CD4-positive, alpha-beta T cell (primary cell): ENCODE data around the gene EFNB2. TPM values are rescaled to one million over a fixed set of nuclear protein-coding genes. Genes with fewer than 3 reads are reported as not detected.

Experiments used
- ATAC-seq: fragments of 200-7000 bp; cut with Tn5 transposase; one replicate; pipeline ENCODE4 v1.10.0; 2022; ENCODE audit warnings: mild to moderate bottlenecking; ENCODE audit not compliant: poor library complexity
- CTCF ChIA-PET: fragments of 350-600 bp; sonication (Branson Sonifier 250); formaldehyde crosslinking; loops from one replicate; lab custom pipeline; 2021; ENCODE audit warnings: antibody characterized with exemption, inconsistent platforms; lab: Charles Lee
- POLR2A ChIA-PET: fragments of 350-600 bp; sonication (Branson Sonifier 250); formaldehyde crosslinking; loops from one replicate; lab custom pipeline; 2021; ENCODE audit warnings: antibody characterized with exemption, inconsistent platforms; lab: Charles Lee
- DNase-seq, 14 experiments: peaks; one replicate each; pipeline ENCODE4 v3.0.0-alpha.2; 2013 to 2020; ENCODE audit warnings: mixed read lengths in 2 of 14
- H3K27ac ChIP-seq, 2 donors: one replicate each; pipeline versions ENCODE4 v1.5.1 to v1.7.0; 2013; ENCODE audit warnings: low read length in 2 of 2, low read depth in 1 of 2, mild to moderate bottlenecking in 1 of 2
- H3K27me3 ChIP-seq, 2 experiments: 1 replicate in 1 of 2; 2 replicates in 1 of 2; pipeline versions ENCODE4 v1.6.1 to v1.7.0; 2013; ENCODE audit warnings: low read length in 2 of 2, control low read depth in 1 of 2, mild to moderate bottlenecking in 1 of 2, moderate library complexity in 1 of 2; ENCODE audit not compliant: insufficient read depth in 2 of 2, control insufficient read depth in 1 of 2
- H3K36me3 ChIP-seq: one replicate; pipeline ENCODE4 v1.6.1; 2013; ENCODE audit warnings: low read length, control low read depth; ENCODE audit not compliant: insufficient read depth
- H3K4me1 ChIP-seq: one replicate; pipeline ENCODE4 v1.6.1; 2013; ENCODE audit warnings: low read length, control low read depth; ENCODE audit not compliant: insufficient read depth
- H3K4me3 ChIP-seq: one replicate; pipeline ENCODE4 v1.5.1; 2013; ENCODE audit warnings: mild to moderate bottlenecking, low read length, moderate library complexity
- H3K9me3 ChIP-seq, 2 experiments: 1 replicate in 1 of 2; 2 replicates in 1 of 2; pipeline versions ENCODE4 v1.6.1 to v1.7.0; 2013; ENCODE audit warnings: low read length in 2 of 2, mild to moderate bottlenecking in 2 of 2, control low read depth in 1 of 2, moderate library complexity in 1 of 2; ENCODE audit not compliant: control insufficient read depth in 1 of 2, insufficient read depth in 1 of 2
- H3K27ac Mint-ChIP-seq: one replicate; pipeline ENCODE4 v1.8.0; 2020; ENCODE audit warnings: mixed read lengths
- H3K27me3 Mint-ChIP-seq: one replicate; pipeline ENCODE4 v1.8.0; 2021; ENCODE audit warnings: mixed read lengths
- H3K36me3 Mint-ChIP-seq: one replicate; pipeline ENCODE4 v1.8.0; 2021; ENCODE audit warnings: low read depth, mixed read lengths
- H3K4me1 Mint-ChIP-seq: one replicate; pipeline ENCODE4 v1.8.0; 2021; ENCODE audit warnings: low read depth, mixed read lengths
- H3K4me3 Mint-ChIP-seq: one replicate; pipeline ENCODE4 v1.8.0; 2020; ENCODE audit warnings: mild to moderate bottlenecking, mixed read lengths
- H3K9me3 Mint-ChIP-seq: one replicate; pipeline ENCODE4 v1.8.0; 2020; ENCODE audit warnings: mixed read lengths
- intact Hi-C, 2 experiments: fragments of 100-400 bp; cut with DNase I in 1 of 2; cut with micrococcal nuclease in 1 of 2; formaldehyde crosslinking; loops; one replicate each; pipeline versions ENCODE4 v1.15.1 to v1.9.0; 2023 to 2025; cut with DNase I, micrococcal nuclease
- total RNA-seq, 174 experiments: library from RNA in 2 of 174; stranded (reverse) in 2 of 174; gene quantifications; one replicate each; pipeline ENCODE4 v1.2.3 and lab custom pipeline; 2021 to 2026
- TF ChIP-seq, protein P1 (sequence below): fragments of 200-600 bp; IDR thresholded peaks from one replicate; pipeline ENCODE4 v1.8.0; 2022; ENCODE audit warnings: antibody characterized with exemption, mild to moderate bottlenecking

Gene EFNB2
- total RNA-seq, 2 experiments from 2014 or later = 0.20 to 0.36 TPM

DNA sequence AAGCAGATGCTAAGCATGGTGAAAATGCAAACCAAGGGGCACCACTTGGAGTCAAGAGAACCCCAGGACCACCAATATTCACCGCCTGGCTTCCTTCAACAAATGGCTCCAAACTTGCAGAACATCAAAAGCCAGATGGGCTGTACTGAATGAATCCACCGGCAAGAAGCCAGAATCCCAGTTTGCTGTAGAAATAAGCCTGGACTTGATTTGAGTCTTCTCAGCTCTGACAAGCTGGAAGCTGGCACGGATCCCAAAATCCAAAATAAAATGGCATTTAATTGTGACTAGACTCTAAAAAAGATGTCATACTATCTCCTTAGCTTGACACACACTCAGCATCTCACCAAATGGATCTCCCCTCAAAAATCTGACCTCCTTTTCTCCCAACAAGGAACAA is 11.9 kb downstream of the EFNB2 start:
- peaks cover 5 to 12% of the 10 kb centered on the region in 2 experiments for H3K27me3 ChIP-seq
- H3K27me3 Mint-ChIP-seq = peaks cover 73% of the 10 kb centered on the region
- intact Hi-C loops = no loop called here
- H3K4me1 ChIP-seq = no peaks in the 10 kb centered on the region
- TF ChIP-seq, protein P1, sequence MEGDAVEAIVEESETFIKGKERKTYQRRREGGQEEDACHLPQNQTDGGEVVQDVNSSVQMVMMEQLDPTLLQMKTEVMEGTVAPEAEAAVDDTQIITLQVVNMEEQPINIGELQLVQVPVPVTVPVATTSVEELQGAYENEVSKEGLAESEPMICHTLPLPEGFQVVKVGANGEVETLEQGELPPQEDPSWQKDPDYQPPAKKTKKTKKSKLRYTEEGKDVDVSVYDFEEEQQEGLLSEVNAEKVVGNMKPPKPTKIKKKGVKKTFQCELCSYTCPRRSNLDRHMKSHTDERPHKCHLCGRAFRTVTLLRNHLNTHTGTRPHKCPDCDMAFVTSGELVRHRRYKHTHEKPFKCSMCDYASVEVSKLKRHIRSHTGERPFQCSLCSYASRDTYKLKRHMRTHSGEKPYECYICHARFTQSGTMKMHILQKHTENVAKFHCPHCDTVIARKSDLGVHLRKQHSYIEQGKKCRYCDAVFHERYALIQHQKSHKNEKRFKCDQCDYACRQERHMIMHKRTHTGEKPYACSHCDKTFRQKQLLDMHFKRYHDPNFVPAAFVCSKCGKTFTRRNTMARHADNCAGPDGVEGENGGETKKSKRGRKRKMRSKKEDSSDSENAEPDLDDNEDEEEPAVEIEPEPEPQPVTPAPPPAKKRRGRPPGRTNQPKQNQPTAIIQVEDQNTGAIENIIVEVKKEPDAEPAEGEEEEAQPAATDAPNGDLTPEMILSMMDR = no peak
- H3K36me3 Mint-ChIP-seq = no peaks in the 10 kb centered on the region
- no peaks in the 10 kb centered on the region for H3K36me3 ChIP-seq
- no peak overlapping the region for H3K27ac Mint-ChIP-seq
- ChIA-PET CTCF (interaction anchor here (1.6 kb wide), 1 partner anchor 13 kb away, joined by 3 read pairs; no protein-coding TSS in a partner anchor), POLR2A (no interaction called here)
- no peak overlapping the region for H3K4me3 Mint-ChIP-seq
- H3K9me3 ChIP-seq = no peaks in the 10 kb centered on the region
- H3K27ac ChIP-seq = no peak overlapping the region
- no peak for DNase-seq
- ATAC-seq = no peak
- no peak overlapping the region for H3K4me3 ChIP-seq
- no peaks in the 10 kb centered on the region for H3K9me3 Mint-ChIP-seq
- H3K4me1 Mint-ChIP-seq = no peaks in the 10 kb centered on the region

- peaks cover 3 to 8% of the 10 kb centered on the region in 2 experiments for H3K27me3 ChIP-seq
- H3K4me3 ChIP-seq = no peak overlapping the region
- ChIA-PET POLR2A (no interaction called here), CTCF (interaction anchor here (1.6 kb wide), 1 partner anchor 14 kb away, joined by 3 read pairs; no protein-coding TSS in a partner anchor)
- ATAC-seq (no peak), DNase-seq (no peak)
- H3K4me1 Mint-ChIP-seq = no peaks in the 10 kb centered on the region
- intact Hi-C loops = no loop called here
- no peaks in the 10 kb centered on the region for H3K9me3 ChIP-seq
- H3K27ac ChIP-seq = no peak overlapping the region
- no peaks in the 10 kb centered on the region for H3K36me3 Mint-ChIP-seq
- H3K27ac Mint-ChIP-seq = no peak overlapping the region
- no peak overlapping the region for H3K4me3 Mint-ChIP-seq
- H3K9me3 Mint-ChIP-seq = no peaks in the 10 kb centered on the region
- H3K36me3 ChIP-seq = no peaks in the 10 kb centered on the region
- no peaks in the 10 kb centered on the region for H3K4me1 ChIP-seq
- TF ChIP-seq, protein P1 = no peak
- peaks cover 67% of the 10 kb centered on the region for H3K27me3 Mint-ChIP-seq
Measured at GRCh38 chr13:106522898-106523525, 12.4 kb downstream of the EFNB2 start.

GRCh38 chr13:106522112-106522705 is 13.3 kb downstream of the EFNB2 start:
- Histone ChIP-seq H3K9me3 (no peaks in the 10 kb centered on the region), H3K36me3 (no peaks in the 10 kb centered on the region), H3K4me3 (no peak overlapping the region), H3K4me1 (no peaks in the 10 kb centered on the region), H3K27ac (no peak overlapping the region), H3K27me3 (peaks cover 0 to 8% of the 10 kb centered on the region in 2 experiments)
- Mint-ChIP-seq H3K9me3 (no peaks in the 10 kb centered on the region), H3K27ac (no peak overlapping the region), H3K4me3 (no peak overlapping the region), H3K27me3 (peaks cover 65% of the 10 kb centered on the region), H3K4me1 (no peaks in the 10 kb centered on the region), H3K36me3 (no peaks in the 10 kb centered on the region)
- POLR2A ChIA-PET = no interaction called here
- ATAC-seq = no peak
- DNase-seq = no peak
- CTCF ChIA-PET = interaction anchor here (1.6 kb wide), 1 partner anchor 15 kb away, joined by 3 read pairs; no protein-coding TSS in a partner anchor
- intact Hi-C loops = no loop called here
- TF ChIP-seq, protein P1 = no peak
